OCI-LY3 (cell line): ENCODE results near the gene POLR3GL.

ENCODE experiments used
- CTCF ChIP-seq: fragments of 200-600, 300-600 bp; sonication (generic); IDR thresholded peaks from 2 replicates; pipeline ENCODE4 v1.5.1; 2014; ENCODE audit warnings: antibody characterized with exemption, low read length, low read depth
- EZH2phosphoT487 ChIP-seq: fragments of 200-600 bp; shearing (Covaris generic); IDR thresholded peaks from 2 replicates; pipeline ENCODE4 v1.6.1; 2018; ENCODE audit warnings: antibody characterized with exemption, mixed run types, low read depth

GRCh38 chr1:145956361-145956760 is 8.1 kb upstream of the POLR3GL start:
- TF ChIP-seq CTCF, result no peak
- no peak for TF ChIP-seq EZH2phosphoT487
